OCI-LY3 (cell line): Measurements from ENCODE around the gene LAMP1.
"Not testable (repeated sequence)": the region's sequence is repeated elsewhere in the genome, so short reads cannot be mapped to it uniquely, and the experiment has no call there.

Source experiments
- H2AFZ ChIP-seq: fragments of 200-600, 300-600 bp; shearing (Covaris generic); 2 replicates; pipeline ENCODE4 v1.6.0; 2014; ENCODE audit warnings: antibody characterized with exemption, low read depth, low read length
- H3K27ac ChIP-seq: fragments of 200-600, 300-600 bp; sonication (generic); 2 replicates; pipeline ENCODE4 v1.5.1; 2014; ENCODE audit warnings: mild to moderate bottlenecking, low read length, moderate library complexity, mixed read lengths
- H3K27me3 ChIP-seq: fragments of 200-600, 300-600 bp; sonication (generic); 2 replicates; pipeline ENCODE4 v1.6.1; 2014; ENCODE audit warnings: low read depth, low read length, mixed read lengths
- H3K36me3 ChIP-seq: fragments of 200-600, 300-600 bp; sonication (generic); replicated peaks from 2 replicates; pipeline ENCODE3; 2014; ENCODE audit warnings: low read depth, low read length, mixed read lengths
- H3K4me1 ChIP-seq: fragments of 300-600, 200-600 bp; sonication (generic); 2 replicates; pipeline ENCODE4 v1.6.1; 2014; ENCODE audit warnings: low read length, mixed read lengths
- H3K4me2 ChIP-seq: fragments of 200-600, 300-600 bp; sonication (generic); 2 replicates; pipeline ENCODE4 v1.6.1; 2014; ENCODE audit warnings: low read length, mixed read lengths
- H3K4me3 ChIP-seq: fragments of 300-600, 200-600 bp; sonication (generic); 2 replicates; pipeline ENCODE4 v1.5.1; 2014; ENCODE audit warnings: antibody characterized with exemption, mild to moderate bottlenecking, low read length, moderate library complexity
- H3K79me2 ChIP-seq: fragments of 300-600, 200-600 bp; shearing (Covaris generic); 2 replicates; pipeline ENCODE4 v1.6.1; 2014; ENCODE audit warnings: mild to moderate bottlenecking, low read length, mixed read lengths
- H3K9ac ChIP-seq: fragments of 300-600, 200-600 bp; shearing (Covaris generic); 2 replicates; pipeline ENCODE4 v1.6.0; 2014; ENCODE audit warnings: mild to moderate bottlenecking, low read length, moderate library complexity
- H3K9me3 ChIP-seq: fragments of 200-600, 300-600 bp; shearing (Covaris generic); 2 replicates; pipeline ENCODE4 v1.6.1; 2014; ENCODE audit warnings: low read length, mixed read lengths; ENCODE audit not compliant: insufficient read depth
- H4K20me1 ChIP-seq: fragments of 200-600, 300-600 bp; sonication (generic); 2 replicates; pipeline ENCODE4 v1.6.1; 2016; ENCODE audit warnings: low read length, mixed read lengths; ENCODE audit not compliant: insufficient read depth
- EZH2phosphoT487 ChIP-seq: fragments of 200-600 bp; shearing (Covaris generic); IDR thresholded peaks from 2 replicates; pipeline ENCODE4 v1.6.1; 2018; ENCODE audit warnings: antibody characterized with exemption, mixed run types, low read depth
- TF ChIP-seq, protein P1 (sequence below): fragments of 200-600, 300-600 bp; sonication (generic); IDR thresholded peaks from 2 replicates; pipeline ENCODE4 v1.5.1; 2014; ENCODE audit warnings: antibody characterized with exemption, low read length, low read depth

The LAMP1 gene

DNA sequence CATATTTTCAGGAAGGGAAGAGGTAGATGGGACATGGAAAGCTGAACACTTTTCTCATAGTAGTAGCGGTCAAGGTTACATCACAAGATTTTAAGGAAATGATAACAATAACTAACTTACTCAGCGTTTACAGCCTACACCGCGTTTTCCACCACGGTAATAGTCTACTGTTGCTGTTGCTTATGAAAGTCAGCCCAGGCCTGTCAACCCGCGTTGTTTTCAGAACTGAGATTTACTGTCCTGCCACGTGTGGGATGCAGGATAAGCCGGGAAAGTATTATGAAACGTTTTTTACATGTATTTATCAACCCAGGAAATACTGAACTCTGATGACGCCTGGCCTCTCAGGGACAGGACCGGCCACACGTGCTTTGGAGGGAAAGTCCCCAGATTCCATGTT lies 36.0 kb upstream of the LAMP1 start:
- Histone ChIP-seq H4K20me1 (no peaks in the 10 kb centered on the region), H3K4me2 (no peak overlapping the region), H3K36me3 (peaks cover 62% of the 10 kb centered on the region), H3K9me3 (no peaks in the 10 kb centered on the region), H3K27me3 (no peaks in the 10 kb centered on the region), H3K79me2 (no peaks in the 10 kb centered on the region), H3K27ac (no peak overlapping the region), H2AFZ (no peak overlapping the region), H3K4me3 (no peak overlapping the region), H3K9ac (no peak overlapping the region), H3K4me1 (no peaks in the 10 kb centered on the region)
- TF ChIP-seq, protein P1, sequence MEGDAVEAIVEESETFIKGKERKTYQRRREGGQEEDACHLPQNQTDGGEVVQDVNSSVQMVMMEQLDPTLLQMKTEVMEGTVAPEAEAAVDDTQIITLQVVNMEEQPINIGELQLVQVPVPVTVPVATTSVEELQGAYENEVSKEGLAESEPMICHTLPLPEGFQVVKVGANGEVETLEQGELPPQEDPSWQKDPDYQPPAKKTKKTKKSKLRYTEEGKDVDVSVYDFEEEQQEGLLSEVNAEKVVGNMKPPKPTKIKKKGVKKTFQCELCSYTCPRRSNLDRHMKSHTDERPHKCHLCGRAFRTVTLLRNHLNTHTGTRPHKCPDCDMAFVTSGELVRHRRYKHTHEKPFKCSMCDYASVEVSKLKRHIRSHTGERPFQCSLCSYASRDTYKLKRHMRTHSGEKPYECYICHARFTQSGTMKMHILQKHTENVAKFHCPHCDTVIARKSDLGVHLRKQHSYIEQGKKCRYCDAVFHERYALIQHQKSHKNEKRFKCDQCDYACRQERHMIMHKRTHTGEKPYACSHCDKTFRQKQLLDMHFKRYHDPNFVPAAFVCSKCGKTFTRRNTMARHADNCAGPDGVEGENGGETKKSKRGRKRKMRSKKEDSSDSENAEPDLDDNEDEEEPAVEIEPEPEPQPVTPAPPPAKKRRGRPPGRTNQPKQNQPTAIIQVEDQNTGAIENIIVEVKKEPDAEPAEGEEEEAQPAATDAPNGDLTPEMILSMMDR: no peak
- TF ChIP-seq EZH2phosphoT487: no peak

DNA sequence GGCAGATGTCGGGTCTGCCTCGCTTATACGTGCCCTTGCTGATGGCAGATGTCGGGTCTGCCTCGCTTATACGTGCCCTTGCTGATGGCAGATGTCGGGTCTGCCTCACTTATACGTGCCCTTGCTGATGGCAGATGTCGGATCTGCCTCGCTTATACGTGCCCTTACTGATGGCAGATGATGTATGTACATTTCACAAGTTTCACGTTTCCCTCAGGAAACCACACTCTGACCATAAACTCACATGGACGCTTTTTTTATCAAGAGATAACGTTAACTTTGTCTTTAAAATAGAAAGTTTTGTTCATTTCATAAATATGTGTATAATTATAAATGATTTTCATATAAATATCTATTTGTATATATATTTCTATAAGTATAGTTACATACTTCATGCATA lies 34.0 kb upstream of the LAMP1 start:
- not testable (repeated sequence) for H3K27me3 ChIP-seq, H3K9me3 ChIP-seq, H3K4me2 ChIP-seq, H3K9ac ChIP-seq, H3K27ac ChIP-seq, H3K79me2 ChIP-seq, H3K4me1 ChIP-seq, H2AFZ ChIP-seq, H4K20me1 ChIP-seq, H3K4me3 ChIP-seq
- peaks cover 52% of the 10 kb centered on the region for H3K36me3 ChIP-seq

DNA sequence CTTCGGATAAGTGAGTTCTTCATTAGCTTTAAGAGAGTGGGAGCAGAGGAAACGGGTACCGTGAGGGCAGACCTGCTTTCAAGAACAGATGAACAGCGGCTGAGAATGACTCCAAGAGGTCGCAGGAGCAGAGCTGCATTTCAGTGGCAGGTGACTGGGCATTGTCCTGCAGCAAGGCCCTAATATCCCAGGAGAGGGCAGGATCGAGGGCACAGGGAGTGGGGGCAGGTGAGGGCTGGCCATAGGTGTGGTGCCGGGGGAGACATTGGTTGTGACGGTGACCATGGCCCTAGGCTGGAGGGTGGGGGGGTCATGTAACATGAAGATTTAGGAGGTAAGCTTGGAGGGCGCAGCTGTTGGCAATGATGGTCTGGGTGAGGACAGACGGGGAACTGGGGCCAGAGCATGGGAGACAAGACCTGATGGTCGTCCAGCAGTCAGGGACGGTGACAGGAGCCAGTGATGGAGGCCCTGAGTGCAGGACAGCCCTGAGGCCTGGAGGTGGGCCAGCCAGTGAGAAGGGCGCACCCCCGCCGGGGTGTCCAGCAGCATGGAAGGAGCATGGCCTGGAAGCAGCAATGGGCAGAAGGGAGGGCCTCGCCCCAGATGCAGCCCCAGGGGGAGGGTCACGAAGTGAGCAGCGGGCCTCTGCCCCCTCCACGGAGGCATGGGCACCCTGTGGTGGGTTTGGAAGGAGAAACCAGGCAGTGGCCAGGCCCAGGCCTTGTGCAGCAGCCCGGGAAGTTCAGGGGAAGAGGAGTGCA lies 29.2 kb upstream of the LAMP1 start:
- Histone ChIP-seq H3K9ac (no peak overlapping the region), H2AFZ (no peak overlapping the region), H3K79me2 (no peaks in the 10 kb centered on the region), H3K27ac (no peak overlapping the region), H3K9me3 (no peaks in the 10 kb centered on the region), H3K4me3 (no peak overlapping the region), H4K20me1 (no peaks in the 10 kb centered on the region), H3K27me3 (no peaks in the 10 kb centered on the region), H3K4me1 (no peaks in the 10 kb centered on the region), H3K36me3 (peaks cover 32% of the 10 kb centered on the region), H3K4me2 (no peak overlapping the region)
- no peak for TF ChIP-seq EZH2phosphoT487
- TF ChIP-seq, protein P1: no peak

DNA sequence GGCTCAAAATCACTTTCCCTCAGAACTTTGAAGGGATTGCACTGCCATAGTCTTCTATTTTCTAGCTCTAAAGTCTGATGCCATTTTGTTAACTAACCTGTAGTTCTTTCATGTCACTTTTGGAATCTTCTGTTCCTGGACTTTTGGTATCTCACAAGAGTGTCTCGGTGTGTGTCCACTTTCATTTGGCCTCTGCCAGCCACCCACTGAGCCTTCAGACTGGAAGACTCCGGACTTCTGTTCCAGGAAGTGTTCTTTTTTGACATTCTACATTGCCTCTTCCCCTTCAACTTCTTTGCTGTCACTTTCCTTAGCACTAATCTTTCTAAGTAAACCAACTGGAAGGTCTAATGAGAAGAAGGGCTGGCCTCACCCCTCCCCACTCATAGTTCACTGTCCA lies 25.0 kb upstream of the LAMP1 start:
- Histone ChIP-seq H3K36me3 (peaks cover 29% of the 10 kb centered on the region), H3K9me3 (no peaks in the 10 kb centered on the region), H3K79me2 (no peaks in the 10 kb centered on the region), H4K20me1 (no peaks in the 10 kb centered on the region; the same call in 1 of the 2 replicates), H2AFZ (no peak overlapping the region), H3K27me3 (no peaks in the 10 kb centered on the region), H3K4me2 (no peak overlapping the region), H3K9ac (no peak overlapping the region), H3K4me1 (no peaks in the 10 kb centered on the region), H3K27ac (no peak overlapping the region), H3K4me3 (no peak overlapping the region)
- TF ChIP-seq, protein P1: no peak
- no peak for TF ChIP-seq EZH2phosphoT487
